AG04450 (cell line): Measurements from ENCODE around the gene SFT2D2. TPM values are rescaled to one million over a fixed set of nuclear protein-coding genes. Genes with fewer than 3 reads are reported as not detected.

Source experiments
- CTCF ChIA-PET: fragments of 300-600, 350-600 bp; formaldehyde crosslinking; extraction: SDS; loops from one replicate; lab custom pipeline; 2022; ENCODE audit warnings: antibody characterized with exemption, inconsistent platforms; lab: Charles Lee
- POLR2A ChIA-PET: fragments of 350-600 bp; formaldehyde crosslinking; extraction: SDS; loops from one replicate; lab custom pipeline; 2021; ENCODE audit warnings: antibody characterized with exemption, inconsistent platforms; lab: Yijun Ruan, JAX
- DNase-seq: peaks from one replicate; pipeline ENCODE4 v3.0.0-alpha.2; 2011; ENCODE audit warnings: low read depth, low spot score
- H3K27ac ChIP-seq: one replicate; pipeline ENCODE4 v1.5.1; 2012; ENCODE audit warnings: low read depth, low read length, control low read depth
- H3K27me3 ChIP-seq: one replicate; pipeline ENCODE4 v1.6.0; 2012; ENCODE audit warnings: low read length; ENCODE audit not compliant: control insufficient read depth, insufficient read depth
- H3K4me3 ChIP-seq: 2 replicates; pipeline ENCODE4 v1.5.1; 2011; ENCODE audit warnings: mild to moderate bottlenecking, low read depth, low read length, control low read depth
- H3K9me3 ChIP-seq: 2 replicates; pipeline ENCODE4 v1.5.1; 2012; ENCODE audit warnings: low read length; ENCODE audit not compliant: control insufficient read depth, insufficient read depth
- polyA plus RNA-seq: library from polyadenylated mRNA; depleted of rRNA; stranded (reverse); fragments of >200 nt; gene quantifications from 2 replicates; pipeline ENCODE4 v1.2.3, GENCODE V29; 2011
- TF ChIP-seq, protein P1 (sequence below): IDR thresholded peaks from 2 replicates; pipeline ENCODE4 v1.5.1; 2011; ENCODE audit warnings: low read depth, low read length, control low read depth, inconsistent platforms

Gene SFT2D2
- polyA plus RNA-seq, 1 experiment = 28.4 TPM

DNA sequence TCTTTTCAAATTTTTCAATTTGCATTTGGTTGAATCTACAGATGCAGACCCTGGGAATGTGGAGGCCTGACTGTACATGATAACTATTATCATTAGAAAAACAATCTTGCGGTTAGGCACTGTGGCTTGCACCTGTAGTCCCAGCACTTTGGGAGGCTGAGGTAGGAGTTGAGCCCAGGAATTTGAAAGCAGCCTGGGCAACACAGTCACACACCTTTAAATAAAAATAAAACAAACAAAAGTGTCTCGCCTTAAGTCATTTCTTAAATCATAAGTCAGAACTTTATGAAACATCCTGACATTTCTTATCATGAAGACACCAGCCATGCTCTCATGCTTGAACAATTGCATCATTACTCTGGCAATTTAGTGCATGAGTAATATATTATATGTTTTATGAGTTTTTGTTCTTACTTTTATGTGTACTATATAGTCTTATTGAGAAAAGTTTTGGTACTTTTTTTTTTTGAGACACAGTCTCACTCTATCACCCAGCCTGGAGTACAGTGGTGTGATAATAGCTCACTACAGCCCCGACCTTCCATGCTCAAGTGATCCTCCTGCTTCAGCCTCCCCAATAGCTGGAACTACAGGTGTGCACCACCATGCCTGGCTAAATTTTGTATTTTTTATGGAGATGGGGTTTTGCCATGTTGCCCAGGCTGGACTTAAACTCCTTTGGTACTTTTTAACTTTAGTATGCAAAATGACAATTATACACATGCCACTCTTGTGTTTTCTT is 62.7 kb downstream of the SFT2D2 start:
- ChIA-PET POLR2A (no interaction called here), CTCF (interaction anchor here (1.0 to 2.2 kb wide), 2 partner anchors 53 to 54 kb away, joined by 3 to 8 read pairs; no protein-coding TSS in a partner anchor)
- Histone ChIP-seq H3K9me3 (no peaks in the 10 kb centered on the region; the same call in 1 of the 2 replicates), H3K27ac (no peak overlapping the region), H3K4me3 (no peak overlapping the region), H3K27me3 (no peaks in the 10 kb centered on the region)
- TF ChIP-seq, protein P1, sequence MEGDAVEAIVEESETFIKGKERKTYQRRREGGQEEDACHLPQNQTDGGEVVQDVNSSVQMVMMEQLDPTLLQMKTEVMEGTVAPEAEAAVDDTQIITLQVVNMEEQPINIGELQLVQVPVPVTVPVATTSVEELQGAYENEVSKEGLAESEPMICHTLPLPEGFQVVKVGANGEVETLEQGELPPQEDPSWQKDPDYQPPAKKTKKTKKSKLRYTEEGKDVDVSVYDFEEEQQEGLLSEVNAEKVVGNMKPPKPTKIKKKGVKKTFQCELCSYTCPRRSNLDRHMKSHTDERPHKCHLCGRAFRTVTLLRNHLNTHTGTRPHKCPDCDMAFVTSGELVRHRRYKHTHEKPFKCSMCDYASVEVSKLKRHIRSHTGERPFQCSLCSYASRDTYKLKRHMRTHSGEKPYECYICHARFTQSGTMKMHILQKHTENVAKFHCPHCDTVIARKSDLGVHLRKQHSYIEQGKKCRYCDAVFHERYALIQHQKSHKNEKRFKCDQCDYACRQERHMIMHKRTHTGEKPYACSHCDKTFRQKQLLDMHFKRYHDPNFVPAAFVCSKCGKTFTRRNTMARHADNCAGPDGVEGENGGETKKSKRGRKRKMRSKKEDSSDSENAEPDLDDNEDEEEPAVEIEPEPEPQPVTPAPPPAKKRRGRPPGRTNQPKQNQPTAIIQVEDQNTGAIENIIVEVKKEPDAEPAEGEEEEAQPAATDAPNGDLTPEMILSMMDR = no peak
- no peak for DNase-seq

DNA sequence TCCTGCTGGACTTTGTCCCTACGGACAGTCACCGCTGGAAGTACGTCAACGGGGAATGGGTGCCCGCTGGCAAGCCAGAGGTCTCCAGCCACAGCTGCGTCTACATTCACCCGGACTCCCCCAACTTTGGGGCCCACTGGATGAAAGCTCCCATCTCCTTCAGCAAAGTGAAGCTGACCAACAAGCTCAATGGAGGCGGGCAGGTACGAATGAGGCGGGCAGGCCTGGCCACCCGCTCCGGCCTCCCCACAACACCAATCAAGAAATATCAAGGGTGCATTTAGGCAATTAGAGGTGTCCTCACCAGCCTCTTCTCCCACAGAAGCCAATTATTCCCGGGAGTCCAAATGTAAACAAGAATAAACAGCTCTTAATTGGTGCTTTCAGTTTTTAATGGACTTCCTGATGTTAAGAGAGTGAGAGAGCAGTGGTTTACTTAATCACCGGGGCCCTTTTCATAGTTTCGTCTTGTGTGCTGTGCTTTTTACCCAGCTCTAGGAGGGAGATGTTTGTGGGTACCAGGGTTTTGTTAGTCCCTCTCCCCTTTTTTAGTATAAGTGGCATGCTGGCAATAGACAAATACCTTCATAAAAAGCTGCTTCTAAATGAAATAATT is 65.5 kb downstream of the SFT2D2 start:
- TF ChIP-seq, protein P1 = no peak
- no peak for DNase-seq
- CTCF ChIA-PET = interaction anchor here (1.2 kb wide), 1 partner anchor 52 kb away, joined by 6 read pairs; no protein-coding TSS in a partner anchor
- Histone ChIP-seq H3K9me3 (no peaks in the 10 kb centered on the region; the same call in 1 of the 2 replicates), H3K4me3 (no peak overlapping the region), H3K27ac (no peak overlapping the region), H3K27me3 (no peaks in the 10 kb centered on the region)
- POLR2A ChIA-PET = no interaction called here

DNA sequence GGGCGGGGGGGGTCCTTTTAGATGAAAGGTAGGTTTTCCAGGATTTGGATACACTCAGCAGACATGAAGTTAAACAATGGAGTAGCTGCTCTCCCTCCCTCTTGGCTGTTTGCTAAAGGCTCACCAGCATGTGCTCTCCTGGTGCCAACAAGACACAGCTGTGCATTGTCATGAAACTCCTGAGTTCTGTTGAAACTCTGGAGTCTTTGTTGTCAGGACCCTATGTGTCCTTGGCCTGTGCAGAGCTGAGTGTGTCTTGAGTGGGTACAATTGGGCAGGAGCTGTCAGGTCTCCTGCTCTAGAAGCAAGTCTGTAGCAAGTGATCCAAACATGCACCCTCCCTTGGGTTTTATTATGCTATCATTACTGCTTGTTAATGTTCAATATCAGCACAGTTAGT is 67.6 kb downstream of the SFT2D2 start:
- no peak for DNase-seq
- Histone ChIP-seq H3K27ac (no peak overlapping the region), H3K9me3 (no peaks in the 10 kb centered on the region; the same call in 1 of the 2 replicates), H3K4me3 (no peak overlapping the region), H3K27me3 (no peaks in the 10 kb centered on the region)
- TF ChIP-seq, protein P1 = no peak
- ChIA-PET POLR2A (no interaction called here), CTCF (no interaction called here)

DNA sequence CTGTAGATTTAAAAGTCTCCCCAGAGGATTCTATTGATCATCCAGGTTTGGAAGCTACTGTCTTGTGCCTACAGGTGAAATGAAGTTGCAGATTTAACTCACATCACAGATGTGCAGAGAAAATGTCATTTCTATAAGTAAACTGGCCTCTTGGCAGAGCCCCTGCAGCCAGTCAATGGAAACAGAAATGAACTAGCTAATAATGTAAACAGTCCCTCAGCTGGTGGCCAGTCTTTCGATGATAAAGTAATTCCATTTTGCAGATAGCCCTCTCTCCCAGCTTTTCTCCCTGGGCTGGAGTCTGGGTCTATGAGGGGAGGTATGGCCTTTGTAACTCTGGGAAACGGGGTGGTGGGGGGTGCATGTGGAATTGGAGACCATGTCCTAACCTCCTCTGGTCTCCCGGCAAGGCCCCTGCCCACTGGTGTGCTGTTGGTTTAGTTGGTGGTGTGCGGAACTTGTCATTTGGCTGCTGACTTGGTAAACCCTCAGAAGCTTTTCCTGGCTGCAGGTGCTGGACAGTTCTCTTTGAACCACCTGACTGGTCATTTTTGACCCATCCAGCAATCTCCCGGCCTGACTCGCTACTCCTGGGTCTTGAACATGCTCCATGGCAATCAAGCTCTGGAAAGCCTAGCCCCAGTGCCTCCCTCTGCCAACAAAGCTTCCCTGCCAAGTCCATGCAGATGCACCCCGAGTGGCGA is 69.8 kb downstream of the SFT2D2 start:
- no peaks in the 10 kb centered on the region for H3K27me3 ChIP-seq
- H3K27ac ChIP-seq = no peak overlapping the region
- no peak overlapping the region for H3K4me3 ChIP-seq
- POLR2A ChIA-PET = no interaction called here
- H3K9me3 ChIP-seq = no peaks in the 10 kb centered on the region; the same call in 1 of the 2 replicates
- TF ChIP-seq, protein P1 = no peak
- CTCF ChIA-PET = interaction anchor here (1.2 kb wide), 1 partner anchor 47 kb away, joined by 4 read pairs; no protein-coding TSS in a partner anchor
- no peak for DNase-seq
